ENCODE data around the gene FYB1. TPM values are rescaled to one million over a fixed set of nuclear protein-coding genes. Genes with fewer than 3 reads are reported as not detected.

The FYB1 gene
- total and polyA plus RNA-seq, 2 donors (not counting 1 experiment from before 2014, with no cell fraction given) = 1.3 to 1.4 TPM

GRCh38 chr5:39059064-39059463, 160.3 kb downstream of the FYB1 start:
- no peaks in the 10 kb centered on the region for H3K9me3 Mint-ChIP-seq (ENCODE audit: insufficient read depth)
- DNase-seq (no peak), ATAC-seq (ENCODE audit: low read depth) (no peak)
- Histone ChIP-seq H3K4me1 (ENCODE audit: control insufficient read depth in 2 of 2, insufficient read depth in 2 of 2, low read length in 2 of 2) (peaks cover 0 to 20% of the 10 kb centered on the region in 2 donors), H3K4me2 (replicated peaks; ENCODE audit: low read depth, low read length, poor library complexity, severe bottlenecking) (no peak overlapping the region), H3K9me3 (ENCODE audit: control extremely low read depth in 1 of 3, control insufficient read depth in 2 of 3, insufficient read depth in 1 of 3, low read length in 2 of 3) (no peaks in the 10 kb centered on the region), H3K79me2 (ENCODE audit: control insufficient read depth, insufficient read depth, low read length) (peaks cover 97% of the 10 kb centered on the region), H3K27ac (ENCODE audit: low read length in 2 of 2) (peak overlapping the region in 1 of 2 donors; percentile 68), H4K20me1 (ENCODE audit: control insufficient read depth, insufficient read depth, low read length, poor library complexity, severe bottlenecking) (peaks cover 73% of the 10 kb centered on the region), H3K27me3 (replicated peaks in 1 of 4; ENCODE audit: control extremely low read depth in 1 of 4, control insufficient read depth in 3 of 4, insufficient read depth in 4 of 4, low read length in 3 of 4) (no peaks in the 10 kb centered on the region), H3K4me3 (ENCODE audit: control extremely low read depth in 1 of 5, extremely low read depth in 1 of 5, insufficient read depth in 1 of 5, low read depth in 2 of 5, low read length in 4 of 5) (no peak overlapping the region), H3K36me3 (replicated peaks in 1 of 2; ENCODE audit: control extremely low read depth in 1 of 2, control insufficient read depth in 1 of 2, extremely low read depth in 1 of 2, insufficient read depth in 2 of 2, low read length in 1 of 2) (peaks cover 1 to 5% of the 10 kb centered on the region in 2 experiments), H3K9ac (ENCODE audit: low read length) (no peak overlapping the region), H2AFZ (ENCODE audit: insufficient read depth, low read depth, low read length, poor library complexity, severe bottlenecking) (no peak overlapping the region)
- POLR2A ChIA-PET = no interaction called here
- WGBS (ENCODE audit: insufficient coverage) = no CpG with 5 or more reads among the region's 2 CpGs
- peaks cover 54% of the 10 kb centered on the region for H3K4me1 Mint-ChIP-seq
- intact Hi-C loops (cut with micrococcal nuclease) = loop anchor here (2.0 kb wide), 1 partner anchor 14 kb away; no protein-coding TSS in a partner anchor
- H3K27ac Mint-ChIP-seq = no peak overlapping the region
- no peaks in the 10 kb centered on the region for H3K27me3 Mint-ChIP-seq
- CTCF ChIA-PET = no interaction called here
- peak overlapping the region; percentile 15 for H3K4me3 Mint-ChIP-seq
- TF ChIP-seq EZH2 (IDR thresholded peaks at IDR 0.05; ENCODE audit: borderline replicate concordance, insufficient read depth, low read depth, low read length, poor library complexity, severe bottlenecking) = no peak
- TF ChIP-seq CTCF (IDR thresholded peaks at IDR 0.05) = no peak

DNA sequence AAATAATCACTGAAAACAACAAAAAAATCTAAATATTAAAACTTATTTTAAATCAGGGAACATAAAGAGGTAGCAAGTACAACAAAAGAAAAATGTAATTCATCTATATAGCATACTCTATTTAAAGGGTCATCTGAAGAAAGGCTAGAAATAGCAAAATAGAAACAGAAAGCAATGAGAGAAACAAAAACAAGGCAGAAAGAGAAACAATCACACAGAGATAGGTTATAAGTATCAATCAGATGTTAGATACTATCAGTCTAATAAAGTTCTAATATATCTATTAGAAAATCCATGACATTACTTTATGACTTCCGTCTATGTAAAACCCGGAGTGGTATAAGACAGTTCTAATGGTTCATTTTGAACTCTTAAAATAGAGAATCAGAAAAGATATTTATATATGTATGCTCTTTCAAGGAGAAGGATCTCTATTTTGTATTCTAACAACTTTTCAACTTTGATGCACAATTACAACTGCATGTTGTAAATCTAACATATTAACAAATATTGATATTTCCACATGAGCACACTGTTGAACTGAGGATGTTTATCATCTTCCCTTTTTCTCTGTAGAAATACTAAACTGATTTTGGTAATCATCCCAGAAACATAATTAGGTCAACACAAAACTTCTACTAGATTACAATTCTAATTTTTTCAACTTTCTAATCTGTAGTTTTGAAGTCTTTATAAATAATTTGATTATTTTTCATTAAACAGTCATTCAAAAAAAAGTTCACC, 161.0 kb downstream of the FYB1 start:
- H4K20me1 ChIP-seq (ENCODE audit: control insufficient read depth, insufficient read depth, low read length, poor library complexity, severe bottlenecking) = peaks cover 70% of the 10 kb centered on the region
- H3K9me3 ChIP-seq (ENCODE audit: control extremely low read depth in 1 of 3, control insufficient read depth in 2 of 3, insufficient read depth in 1 of 3, low read length in 2 of 3) = no peaks in the 10 kb centered on the region
- H3K4me3 ChIP-seq (ENCODE audit: control extremely low read depth in 1 of 5, extremely low read depth in 1 of 5, insufficient read depth in 1 of 5, low read depth in 2 of 5, low read length in 4 of 5) = peak overlapping the region in 3 of 5 experiments; percentile 19 to 54 (median 28)
- no CpG with 5 or more reads among the region's 2 CpGs for WGBS (ENCODE audit: insufficient coverage)
- H3K4me1 ChIP-seq (ENCODE audit: control insufficient read depth in 2 of 2, insufficient read depth in 2 of 2, low read length in 2 of 2) = peaks cover 0 to 20% of the 10 kb centered on the region in 2 donors
- Mint-ChIP-seq H3K27ac (no peak overlapping the region), H3K4me1 (peaks cover 51% of the 10 kb centered on the region), H3K4me3 (peak overlapping the region; percentile 55), H3K9me3 (ENCODE audit: insufficient read depth) (no peaks in the 10 kb centered on the region), H3K27me3 (no peaks in the 10 kb centered on the region)
- H3K27me3 ChIP-seq (replicated peaks in 1 of 4; ENCODE audit: control extremely low read depth in 1 of 4, control insufficient read depth in 3 of 4, insufficient read depth in 4 of 4, low read length in 3 of 4) = no peaks in the 10 kb centered on the region
- POLR2A ChIA-PET = no interaction called here
- ATAC-seq (ENCODE audit: low read depth) (no peak), DNase-seq (no peak)
- H3K79me2 ChIP-seq (ENCODE audit: control insufficient read depth, insufficient read depth, low read length) = peaks cover 96% of the 10 kb centered on the region
- TF ChIP-seq CTCF (IDR thresholded peaks at IDR 0.05) = no peak
- TF ChIP-seq EZH2 (IDR thresholded peaks at IDR 0.05; ENCODE audit: borderline replicate concordance, insufficient read depth, low read depth, low read length, poor library complexity, severe bottlenecking) = no peak
- peak overlapping the region in 1 of 2 donors; percentile 68 for H3K27ac ChIP-seq (ENCODE audit: low read length in 2 of 2)
- CTCF ChIA-PET = no interaction called here
- intact Hi-C loops (cut with micrococcal nuclease) = loop anchor here (2.0 kb wide), 1 partner anchor 14 kb away; no protein-coding TSS in a partner anchor
- peak overlapping the region; percentile 38 for H3K9ac ChIP-seq (ENCODE audit: low read length)
- H3K4me2 ChIP-seq (replicated peaks; ENCODE audit: low read depth, low read length, poor library complexity, severe bottlenecking) = peak overlapping the region; percentile 68
- no peak overlapping the region for H2AFZ ChIP-seq (ENCODE audit: insufficient read depth, low read depth, low read length, poor library complexity, severe bottlenecking)
- H3K36me3 ChIP-seq (replicated peaks in 1 of 2; ENCODE audit: control extremely low read depth in 1 of 2, control insufficient read depth in 1 of 2, extremely low read depth in 1 of 2, insufficient read depth in 2 of 2, low read length in 1 of 2) = peaks cover 1 to 5% of the 10 kb centered on the region in 2 experiments

All from B cell (primary cell).